ENCODE measurements around the gene PBX4.

The PBX4 gene

DNA sequence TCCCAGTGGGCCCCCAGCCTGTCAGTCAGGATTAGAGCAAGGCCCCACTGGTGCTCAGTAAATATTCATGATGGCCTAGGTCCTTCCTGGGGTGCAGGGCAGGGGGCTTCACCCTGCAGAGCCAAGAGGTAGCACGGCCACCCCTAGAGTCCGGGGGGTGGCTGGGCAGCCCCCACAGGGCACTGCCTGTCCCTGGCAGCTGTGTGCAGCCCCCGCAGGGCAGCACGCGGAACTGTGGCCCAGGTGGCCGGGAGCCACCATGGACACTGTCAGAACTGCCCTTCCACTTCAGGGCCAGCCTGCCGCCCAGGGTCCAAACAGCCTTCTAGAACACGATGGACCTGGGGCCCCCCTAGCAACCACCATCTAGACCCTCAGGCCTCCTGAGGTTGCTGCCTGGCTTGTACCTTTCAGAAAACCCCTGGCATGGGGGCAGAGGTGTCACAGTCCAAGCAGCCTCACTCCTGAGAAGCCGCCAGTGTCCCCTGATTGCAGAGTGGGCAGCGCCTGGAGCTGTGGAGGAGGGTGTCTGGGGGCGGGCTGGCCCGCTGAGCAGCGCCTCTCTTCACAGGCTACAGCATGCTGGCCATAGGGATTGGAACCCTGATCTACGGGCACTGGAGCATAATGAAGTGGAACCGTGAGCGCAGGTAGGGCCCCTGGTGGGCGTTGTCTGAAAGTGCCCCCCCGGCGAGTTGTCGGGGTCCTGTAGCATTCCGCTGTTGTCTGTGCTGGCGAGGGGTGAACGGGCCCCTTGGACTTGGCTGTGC is 92.7 kb downstream of the PBX4 start:
- no peak overlapping the region for H3K4me3 ChIP-seq (replicated peaks; ENCODE audit: low read depth, low read length)
- TF ChIP-seq, protein P1, sequence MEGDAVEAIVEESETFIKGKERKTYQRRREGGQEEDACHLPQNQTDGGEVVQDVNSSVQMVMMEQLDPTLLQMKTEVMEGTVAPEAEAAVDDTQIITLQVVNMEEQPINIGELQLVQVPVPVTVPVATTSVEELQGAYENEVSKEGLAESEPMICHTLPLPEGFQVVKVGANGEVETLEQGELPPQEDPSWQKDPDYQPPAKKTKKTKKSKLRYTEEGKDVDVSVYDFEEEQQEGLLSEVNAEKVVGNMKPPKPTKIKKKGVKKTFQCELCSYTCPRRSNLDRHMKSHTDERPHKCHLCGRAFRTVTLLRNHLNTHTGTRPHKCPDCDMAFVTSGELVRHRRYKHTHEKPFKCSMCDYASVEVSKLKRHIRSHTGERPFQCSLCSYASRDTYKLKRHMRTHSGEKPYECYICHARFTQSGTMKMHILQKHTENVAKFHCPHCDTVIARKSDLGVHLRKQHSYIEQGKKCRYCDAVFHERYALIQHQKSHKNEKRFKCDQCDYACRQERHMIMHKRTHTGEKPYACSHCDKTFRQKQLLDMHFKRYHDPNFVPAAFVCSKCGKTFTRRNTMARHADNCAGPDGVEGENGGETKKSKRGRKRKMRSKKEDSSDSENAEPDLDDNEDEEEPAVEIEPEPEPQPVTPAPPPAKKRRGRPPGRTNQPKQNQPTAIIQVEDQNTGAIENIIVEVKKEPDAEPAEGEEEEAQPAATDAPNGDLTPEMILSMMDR (IDR thresholded peaks at IDR 0.05; ENCODE audit: low read depth, low read length, missing control alignments) = no peak
- DNase-seq (ENCODE audit: extremely low read depth, low read depth) = no peak

DNA sequence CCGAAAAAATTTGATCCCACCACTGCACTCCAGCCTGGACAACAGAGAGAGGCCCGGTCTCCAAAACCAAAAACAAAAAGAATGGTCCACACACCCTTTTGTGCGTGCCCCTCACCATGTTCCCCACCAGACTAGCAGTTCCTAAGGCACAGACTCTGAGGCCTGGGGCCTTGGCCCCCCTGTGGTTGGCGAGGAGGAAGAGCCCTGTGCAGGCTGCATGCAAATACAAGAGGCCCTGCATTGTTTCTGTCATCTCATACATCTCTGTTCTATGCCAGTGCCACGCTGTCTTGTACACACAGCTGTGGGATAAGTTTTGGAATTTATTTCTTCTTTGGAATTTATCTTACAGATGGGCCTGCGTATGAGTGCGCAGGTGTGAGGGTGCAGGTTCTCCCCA is 94.4 kb downstream of the PBX4 start:
- no peak overlapping the region for H3K4me3 ChIP-seq (replicated peaks; ENCODE audit: low read depth, low read length)
- DNase-seq (ENCODE audit: extremely low read depth, low read depth) = no peak
- TF ChIP-seq, protein P1 (IDR thresholded peaks at IDR 0.05; ENCODE audit: low read depth, low read length, missing control alignments) = no peak

DNA sequence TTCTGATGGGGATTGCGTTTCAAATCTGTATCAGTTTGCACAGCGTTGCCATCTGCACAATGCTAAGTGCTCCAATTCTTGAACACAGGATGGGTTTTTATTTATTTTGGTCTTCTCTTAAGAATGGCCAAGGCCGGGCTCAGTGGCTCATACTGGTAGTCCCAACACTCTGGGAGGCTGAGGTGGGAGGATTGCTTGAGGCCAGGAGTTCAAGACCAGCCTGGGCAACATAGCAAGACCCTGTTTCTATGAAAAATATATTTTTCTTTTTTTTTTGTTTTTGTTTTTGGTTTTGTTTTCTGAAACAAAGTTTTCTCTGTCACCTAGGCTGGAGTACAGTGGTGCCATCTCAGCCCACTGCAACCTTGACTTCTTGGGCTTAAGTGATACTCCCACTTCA is 95.3 kb downstream of the PBX4 start:
- DNase-seq (ENCODE audit: extremely low read depth, low read depth) = no peak
- TF ChIP-seq, protein P1 (IDR thresholded peaks at IDR 0.05; ENCODE audit: low read depth, low read length, missing control alignments) = no peak
- no peak overlapping the region for H3K4me3 ChIP-seq (replicated peaks; ENCODE audit: low read depth, low read length)

DNA sequence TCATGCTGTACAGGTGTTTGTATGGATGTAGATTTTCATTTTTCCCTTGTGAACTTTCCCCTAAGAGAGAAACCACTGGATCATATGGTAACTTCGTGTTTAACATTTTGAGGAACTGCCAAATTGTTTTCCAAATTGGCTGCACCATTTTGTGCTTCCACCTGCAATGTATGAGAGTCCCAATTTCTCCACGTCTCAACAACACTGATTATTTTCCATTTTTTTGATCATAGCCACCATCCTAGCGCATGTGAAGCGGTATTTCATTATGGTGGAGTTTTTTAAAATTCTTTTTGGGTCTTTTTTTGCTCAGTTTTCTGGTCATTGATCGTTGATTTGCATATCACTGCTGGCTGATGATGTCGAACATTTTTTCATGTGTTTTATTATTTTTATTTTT is 97.5 kb downstream of the PBX4 start:
- DNase-seq (ENCODE audit: extremely low read depth, low read depth) = no peak
- TF ChIP-seq, protein P1 (IDR thresholded peaks at IDR 0.05; ENCODE audit: low read depth, low read length, missing control alignments) = no peak
- no peak overlapping the region for H3K4me3 ChIP-seq (replicated peaks; ENCODE audit: low read depth, low read length)

DNA sequence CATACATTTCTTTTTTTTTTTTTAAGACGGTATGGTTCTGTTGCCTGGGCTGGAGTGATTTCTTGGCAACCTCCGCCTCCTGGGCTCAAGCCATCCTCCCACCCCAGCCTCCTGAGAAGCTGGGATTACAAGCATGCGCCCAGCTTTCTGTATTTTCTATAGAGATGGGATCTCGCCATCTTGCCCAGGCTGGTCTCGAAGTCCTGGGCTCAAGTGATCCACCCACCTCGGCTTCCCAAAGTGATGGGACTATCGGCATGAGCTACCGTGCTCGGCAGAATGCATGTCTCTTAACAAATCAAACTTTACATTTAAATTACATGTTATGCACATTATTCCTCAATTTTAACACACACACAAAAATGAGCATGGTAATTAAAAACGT is 101.3 kb downstream of the PBX4 start:
- DNase-seq (ENCODE audit: extremely low read depth, low read depth) = no peak
- TF ChIP-seq, protein P1 (IDR thresholded peaks at IDR 0.05; ENCODE audit: low read depth, low read length, missing control alignments) = no peak
- H3K4me3 ChIP-seq (replicated peaks; ENCODE audit: low read depth, low read length) = peak overlapping the region; percentile 95

DNA sequence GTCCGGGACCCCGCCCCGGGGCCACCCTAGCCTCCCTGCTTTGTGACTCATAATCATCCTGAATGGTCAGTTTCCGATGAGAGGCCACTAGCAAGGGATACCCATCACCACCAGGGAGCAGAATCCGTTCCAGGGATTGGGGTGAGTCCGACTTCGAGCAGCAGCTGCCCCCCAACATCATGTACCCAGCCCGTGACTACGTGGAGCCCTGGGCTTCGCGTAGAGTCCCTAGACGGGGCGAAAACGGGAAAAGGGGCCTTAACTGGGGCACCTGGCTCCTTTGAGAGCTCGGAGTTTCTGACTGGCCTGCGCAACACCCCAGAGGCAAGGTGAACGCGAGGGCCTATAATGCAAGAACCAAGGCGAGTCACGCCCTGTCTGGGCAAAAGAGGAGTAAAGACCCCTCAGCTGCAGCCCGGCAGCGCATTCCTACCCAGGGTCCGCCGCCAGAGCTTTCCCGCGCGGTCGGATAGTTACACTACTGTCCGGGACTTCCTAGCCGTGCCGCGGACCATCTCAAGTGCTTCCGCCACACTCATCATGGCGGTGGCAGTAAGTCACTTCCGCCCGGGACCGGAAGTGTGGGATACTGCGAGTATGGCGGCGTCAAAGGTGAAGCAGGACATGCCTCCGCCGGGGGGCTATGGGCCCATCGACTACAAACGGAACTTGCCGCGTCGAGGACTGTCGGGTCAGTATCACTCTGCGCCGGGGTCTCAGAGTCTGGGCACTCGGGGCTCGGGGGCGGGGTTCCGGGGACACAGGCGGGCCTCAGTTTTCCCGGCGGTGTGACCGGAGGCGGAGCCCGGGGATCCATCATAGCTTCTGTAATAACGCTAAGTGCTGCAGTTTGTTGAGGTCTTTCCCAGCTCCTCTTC is 102.6 kb downstream of the PBX4 start, which contains the start of gene NDUFA13:
Gene NDUFA13 (plus strand): TSS at position 584 of the 878 bp plus-strand sequence. CDS start 14 bp downstream, at position 598.
- TF ChIP-seq, protein P1 (IDR thresholded peaks at IDR 0.05; ENCODE audit: low read depth, low read length, missing control alignments) = no peak
- peak; percentile 87 for DNase-seq (ENCODE audit: extremely low read depth, low read depth)

More for the DNA sequence above, 102.6 kb downstream of the PBX4 start, which contains the start of gene NDUFA13:
- H3K4me3 ChIP-seq (replicated peaks; ENCODE audit: low read depth, low read length) = peak within 1 kb of the TSS; percentile 95
